ENCODE measurements around the gene NLRP12.
"Not testable (repeated sequence)": the region's sequence is repeated elsewhere in the genome, so short reads cannot be mapped to it uniquely, and the experiment has no call there.

NLRP12 gene, protein sequence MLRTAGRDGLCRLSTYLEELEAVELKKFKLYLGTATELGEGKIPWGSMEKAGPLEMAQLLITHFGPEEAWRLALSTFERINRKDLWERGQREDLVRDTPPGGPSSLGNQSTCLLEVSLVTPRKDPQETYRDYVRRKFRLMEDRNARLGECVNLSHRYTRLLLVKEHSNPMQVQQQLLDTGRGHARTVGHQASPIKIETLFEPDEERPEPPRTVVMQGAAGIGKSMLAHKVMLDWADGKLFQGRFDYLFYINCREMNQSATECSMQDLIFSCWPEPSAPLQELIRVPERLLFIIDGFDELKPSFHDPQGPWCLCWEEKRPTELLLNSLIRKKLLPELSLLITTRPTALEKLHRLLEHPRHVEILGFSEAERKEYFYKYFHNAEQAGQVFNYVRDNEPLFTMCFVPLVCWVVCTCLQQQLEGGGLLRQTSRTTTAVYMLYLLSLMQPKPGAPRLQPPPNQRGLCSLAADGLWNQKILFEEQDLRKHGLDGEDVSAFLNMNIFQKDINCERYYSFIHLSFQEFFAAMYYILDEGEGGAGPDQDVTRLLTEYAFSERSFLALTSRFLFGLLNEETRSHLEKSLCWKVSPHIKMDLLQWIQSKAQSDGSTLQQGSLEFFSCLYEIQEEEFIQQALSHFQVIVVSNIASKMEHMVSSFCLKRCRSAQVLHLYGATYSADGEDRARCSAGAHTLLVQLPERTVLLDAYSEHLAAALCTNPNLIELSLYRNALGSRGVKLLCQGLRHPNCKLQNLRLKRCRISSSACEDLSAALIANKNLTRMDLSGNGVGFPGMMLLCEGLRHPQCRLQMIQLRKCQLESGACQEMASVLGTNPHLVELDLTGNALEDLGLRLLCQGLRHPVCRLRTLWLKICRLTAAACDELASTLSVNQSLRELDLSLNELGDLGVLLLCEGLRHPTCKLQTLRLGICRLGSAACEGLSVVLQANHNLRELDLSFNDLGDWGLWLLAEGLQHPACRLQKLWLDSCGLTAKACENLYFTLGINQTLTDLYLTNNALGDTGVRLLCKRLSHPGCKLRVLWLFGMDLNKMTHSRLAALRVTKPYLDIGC

DNA sequence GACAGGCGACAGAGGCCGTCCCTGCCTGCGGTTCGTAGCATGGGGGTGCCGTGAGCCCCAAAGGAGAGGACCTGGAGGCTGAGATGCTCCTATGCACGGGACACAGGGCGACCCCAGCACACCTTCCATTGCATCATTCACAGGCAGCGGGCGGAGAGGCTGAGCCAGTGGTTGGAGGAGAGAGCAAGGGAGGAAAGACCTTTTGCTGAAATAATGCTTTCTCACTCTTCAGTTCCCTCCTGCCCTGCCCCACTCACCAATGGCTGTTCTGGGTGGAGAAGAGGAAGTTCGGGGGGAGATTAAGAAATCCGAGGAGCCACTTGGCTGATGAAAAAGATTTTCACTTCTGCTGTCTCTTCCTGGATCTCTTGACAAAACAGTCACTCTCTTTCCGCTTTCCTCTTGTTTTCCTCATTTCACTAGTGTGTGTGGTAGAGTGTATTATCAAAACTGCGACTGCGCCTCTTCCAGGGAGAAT is at the start of gene NLRP12:
Gene NLRP12 (minus strand): TSS at position 181 of the 478 bp plus-strand sequence. CDS start 140 bp downstream, at position 41.
- DNase-seq: no peak

DNA sequence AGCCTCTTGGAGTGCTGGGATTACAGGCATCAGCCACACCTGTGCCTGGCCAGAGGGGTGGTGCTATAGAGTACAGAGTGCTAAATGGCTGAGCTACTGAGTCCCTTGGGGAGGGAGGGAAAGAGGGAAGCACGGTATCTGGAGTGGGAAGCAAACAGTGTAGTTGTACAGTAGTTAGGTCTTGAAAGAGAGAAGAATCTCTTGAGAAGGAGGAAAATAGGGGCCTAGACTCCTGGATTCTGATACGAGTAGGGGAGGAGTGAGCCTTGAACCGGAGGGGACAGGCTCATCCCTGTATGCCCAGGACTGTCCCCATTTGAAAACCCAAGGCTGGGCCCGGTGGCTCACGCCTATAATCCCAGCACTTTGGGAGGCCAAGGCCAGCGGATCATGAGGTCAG is 48.6 kb upstream of the NLRP12 start:
- DNase-seq: no peak

- DNase-seq: no peak
These were observed 47.3 kb upstream of the NLRP12 start for GRCh38 chr19:53871454-53871853.

GRCh38 chr19:53870485-53870844 is 46.4 kb upstream of the NLRP12 start:
- no peak for DNase-seq

GRCh38 chr19:53869805-53870484 is 45.8 kb upstream of the NLRP12 start:
- DNase-seq: not testable (repeated sequence)

DNA sequence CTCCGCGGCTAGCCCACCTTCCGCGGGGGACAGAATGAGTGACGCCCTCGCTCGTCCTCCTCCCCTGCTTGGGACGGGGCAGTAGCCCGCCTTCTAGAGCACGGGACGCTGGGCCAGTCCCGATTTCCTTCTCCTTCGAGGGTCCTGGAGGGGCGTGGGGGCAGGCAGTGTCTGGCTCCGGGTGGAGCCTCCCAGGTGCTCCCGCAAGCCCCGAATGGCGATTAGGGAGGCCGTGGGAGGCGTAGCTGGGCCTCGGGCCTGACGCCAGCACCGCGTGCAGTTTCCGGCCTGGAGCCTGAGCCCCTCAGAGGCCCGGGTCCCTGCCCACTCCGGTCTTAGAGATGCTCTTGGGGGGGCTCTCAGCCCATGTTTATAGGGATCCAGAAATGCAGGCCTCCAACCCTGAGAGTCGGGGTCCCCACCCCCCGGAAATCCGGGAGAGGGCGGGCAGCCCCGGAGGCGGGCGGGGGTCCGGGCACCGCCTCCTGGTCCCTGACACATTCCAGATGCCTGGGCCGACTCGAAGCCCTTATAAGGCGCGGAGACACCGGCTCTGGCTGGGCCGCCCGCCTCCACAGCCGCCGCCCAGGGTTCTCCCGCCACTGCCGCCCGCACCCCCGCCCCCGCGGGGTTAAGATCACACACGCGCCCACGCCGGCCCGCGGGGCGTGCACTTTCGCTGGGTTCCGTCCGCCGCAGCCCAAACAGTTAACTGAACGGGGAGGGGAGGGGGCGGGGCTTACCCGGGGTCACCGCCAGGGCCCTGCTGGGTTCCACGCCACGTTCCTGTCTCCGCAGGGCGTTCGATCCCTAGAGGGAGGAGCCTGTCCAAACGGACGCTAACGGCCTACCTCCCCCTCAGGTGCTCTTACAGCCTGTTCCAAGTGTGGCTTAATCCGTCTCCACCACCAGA is 45.0 kb upstream of the NLRP12 start:
- DNase-seq: peak; percentile 37

- DNase-seq: no peak
These were observed 44.2 kb upstream of the NLRP12 start for GRCh38 chr19:53868091-53868891.

GRCh38 chr19:53867225-53868090 is 43.3 kb upstream of the NLRP12 start, which contains the start of gene MYADM:
Gene MYADM (plus strand): TSS chr19:53867883. CDS start chr19:53873530, 5,647 bp downstream.
- DNase-seq: peak; percentile 43

- DNase-seq: no peak
These were observed 42.7 kb upstream of the NLRP12 start for GRCh38 chr19:53866865-53867224.

DNA sequence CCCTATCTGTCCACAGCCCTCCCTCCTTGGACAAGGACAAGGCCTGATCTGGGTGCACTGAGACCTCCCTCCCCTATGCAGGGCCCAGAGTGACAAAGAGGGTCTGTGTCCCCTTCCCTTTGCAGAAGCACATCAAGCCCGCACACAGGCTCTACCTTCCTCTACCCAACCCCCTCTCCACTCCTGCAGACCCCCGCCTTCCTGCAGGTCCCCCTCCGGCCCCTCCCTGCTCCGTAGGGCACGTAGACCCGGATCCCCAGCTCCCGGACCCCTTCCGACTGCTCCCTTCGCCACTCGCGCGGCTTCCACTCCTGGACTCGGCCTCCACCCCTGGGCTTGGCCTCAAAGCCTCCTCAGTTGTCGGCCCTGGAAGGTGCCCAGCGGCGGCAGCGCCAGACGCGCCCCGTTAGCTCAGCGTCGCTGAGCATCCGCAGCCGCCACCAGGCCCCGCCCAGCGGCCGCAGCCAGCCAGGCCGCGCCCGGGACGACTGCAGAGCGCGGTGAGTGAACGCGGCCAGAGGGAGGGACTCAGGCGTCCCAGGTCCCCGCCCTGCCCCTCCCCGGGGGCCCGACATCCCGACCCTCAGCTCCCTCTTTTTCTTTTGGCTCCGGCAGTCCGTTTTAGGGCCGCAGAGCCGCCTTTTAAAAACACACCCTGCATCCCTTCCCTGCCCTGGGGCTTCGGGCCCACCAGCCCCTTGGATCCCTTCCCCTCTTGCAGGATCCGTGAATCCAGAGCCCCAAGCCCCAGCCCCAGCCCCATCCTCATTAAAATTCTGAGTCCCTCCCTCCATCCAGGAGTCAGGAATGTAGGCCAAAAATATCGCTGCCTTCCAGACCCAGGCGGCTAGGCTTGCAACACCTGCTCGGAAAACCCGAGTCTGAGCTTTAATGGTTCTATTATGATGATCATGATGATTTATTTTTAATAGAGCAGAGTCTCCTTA is 42.1 kb upstream of the NLRP12 start:
- DNase-seq: no peak

DNA sequence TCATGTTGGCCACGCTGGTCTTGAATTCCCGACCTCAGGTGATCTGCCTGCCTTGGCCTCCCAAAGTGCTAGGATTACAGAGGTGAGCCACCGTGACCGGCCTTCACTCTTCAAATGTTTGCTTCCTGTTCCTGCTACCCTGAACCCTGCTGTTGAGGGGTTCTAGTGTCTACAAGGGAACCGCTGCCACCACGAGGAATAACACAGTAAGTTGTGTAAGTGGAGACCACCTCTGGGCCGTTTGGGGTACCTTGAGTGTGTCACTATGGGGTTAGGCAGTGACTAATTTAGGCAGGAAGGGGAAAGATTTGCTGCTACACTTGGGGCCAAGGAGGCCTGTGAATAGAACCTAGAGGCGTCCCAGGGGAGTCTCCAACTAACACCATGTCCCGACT is 41.4 kb upstream of the NLRP12 start:
- DNase-seq: no peak

DNA sequence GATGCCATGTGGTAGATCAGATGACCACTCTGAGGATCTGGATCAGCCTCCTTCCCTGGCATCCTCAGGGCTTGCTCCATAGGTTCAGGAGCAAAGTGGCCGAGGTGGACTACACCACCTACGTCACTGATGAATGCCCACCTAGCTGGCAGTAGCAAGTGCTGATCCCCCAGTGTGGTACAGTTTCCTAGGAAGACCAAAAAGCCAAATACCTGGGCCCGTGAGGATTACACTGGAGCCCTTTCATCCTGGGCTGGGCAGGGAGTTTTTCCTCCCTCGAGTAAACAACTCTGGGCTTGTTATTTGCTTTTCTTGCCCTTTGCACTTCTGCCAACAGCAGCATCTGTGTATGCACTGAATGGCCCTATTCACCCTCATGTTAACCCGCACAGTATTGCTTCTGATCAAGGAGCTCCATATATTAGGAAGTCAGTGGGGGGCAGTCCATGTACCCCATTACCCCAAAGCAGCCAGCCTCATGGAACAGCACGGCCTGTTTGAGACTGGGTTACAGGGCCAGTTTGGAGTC is 40.3 kb upstream of the NLRP12 start:
- DNase-seq: peak; percentile 6

DNA sequence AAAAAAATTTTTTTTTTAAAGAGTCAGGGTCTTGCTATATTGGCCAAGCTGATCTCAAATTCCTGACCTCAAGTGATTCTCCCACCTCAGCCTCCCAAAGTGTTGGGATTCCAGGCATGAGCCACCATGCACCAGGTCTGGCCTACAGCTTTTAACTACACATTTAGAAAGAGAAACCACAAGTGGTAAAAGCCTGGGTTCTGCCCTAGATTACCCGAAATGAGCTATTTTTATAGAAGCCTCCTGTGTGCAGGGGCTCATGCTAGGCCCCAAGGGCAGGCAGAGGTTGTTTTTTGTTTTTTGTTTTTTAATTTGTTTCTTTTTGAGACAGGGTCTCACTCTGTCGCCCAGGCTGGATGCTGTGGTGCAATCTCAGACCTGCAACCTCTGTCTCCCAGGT is 29.6 kb upstream of the NLRP12 start:
- DNase-seq: no peak

DNA sequence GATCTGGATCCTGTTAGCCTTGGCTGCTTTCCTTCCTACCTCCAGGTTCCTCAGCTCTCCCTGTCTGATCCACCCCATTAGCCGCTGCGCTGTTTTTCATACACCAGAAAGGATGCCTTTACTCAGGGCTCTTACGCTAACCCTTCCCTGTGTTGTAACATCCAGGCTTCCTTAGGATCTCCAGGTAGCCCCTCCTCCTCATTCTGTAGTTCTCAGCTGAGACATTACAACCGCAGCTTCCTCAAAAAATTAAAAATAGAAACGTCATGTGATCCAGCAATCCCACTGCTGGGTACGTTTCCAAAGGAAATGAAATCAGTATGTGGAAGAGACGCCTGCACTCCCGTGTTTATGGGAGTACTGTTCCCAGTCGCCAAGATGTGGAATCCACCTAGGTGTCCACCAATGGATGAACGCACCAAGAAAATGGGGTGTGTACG is 25.1 kb upstream of the NLRP12 start:
- DNase-seq: no peak

GRCh38 chr19:53847555-53847954 is 23.4 kb upstream of the NLRP12 start:
- DNase-seq: no peak

GRCh38 chr19:53844849-53845246 is 20.7 kb upstream of the NLRP12 start:
- DNase-seq: no peak

- not testable (repeated sequence) for DNase-seq
These were observed 16.8 kb upstream of the NLRP12 start for GRCh38 chr19:53840914-53841313.

GRCh38 chr19:53840241-53840640 is 16.1 kb upstream of the NLRP12 start:
- not testable (repeated sequence) for DNase-seq
